VCaP (cell line): Measurements from ENCODE around the gene TTC28.

Experiments
- H3K27ac ChIP-seq: fragments of 450-650 bp; 2 replicates; pipeline ENCODE4 v1.5.1; 2017
- TF ChIP-seq, protein P1 (sequence below): fragments of 450-650 bp; conservative IDR thresholded peaks from 2 replicates; pipeline ENCODE4 v1.5.1; 2017; ENCODE audit warnings: mild to moderate bottlenecking, moderate library complexity

TTC28 gene

GRCh38 chr22:28232204-28232603 is 447.4 kb downstream of the TTC28 start:
- no peak overlapping the region for H3K27ac ChIP-seq
- TF ChIP-seq, protein P1, sequence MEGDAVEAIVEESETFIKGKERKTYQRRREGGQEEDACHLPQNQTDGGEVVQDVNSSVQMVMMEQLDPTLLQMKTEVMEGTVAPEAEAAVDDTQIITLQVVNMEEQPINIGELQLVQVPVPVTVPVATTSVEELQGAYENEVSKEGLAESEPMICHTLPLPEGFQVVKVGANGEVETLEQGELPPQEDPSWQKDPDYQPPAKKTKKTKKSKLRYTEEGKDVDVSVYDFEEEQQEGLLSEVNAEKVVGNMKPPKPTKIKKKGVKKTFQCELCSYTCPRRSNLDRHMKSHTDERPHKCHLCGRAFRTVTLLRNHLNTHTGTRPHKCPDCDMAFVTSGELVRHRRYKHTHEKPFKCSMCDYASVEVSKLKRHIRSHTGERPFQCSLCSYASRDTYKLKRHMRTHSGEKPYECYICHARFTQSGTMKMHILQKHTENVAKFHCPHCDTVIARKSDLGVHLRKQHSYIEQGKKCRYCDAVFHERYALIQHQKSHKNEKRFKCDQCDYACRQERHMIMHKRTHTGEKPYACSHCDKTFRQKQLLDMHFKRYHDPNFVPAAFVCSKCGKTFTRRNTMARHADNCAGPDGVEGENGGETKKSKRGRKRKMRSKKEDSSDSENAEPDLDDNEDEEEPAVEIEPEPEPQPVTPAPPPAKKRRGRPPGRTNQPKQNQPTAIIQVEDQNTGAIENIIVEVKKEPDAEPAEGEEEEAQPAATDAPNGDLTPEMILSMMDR, result no peak

GRCh38 chr22:28231441-28231840 is 448.2 kb downstream of the TTC28 start:
- H3K27ac ChIP-seq, result no peak overlapping the region
- TF ChIP-seq, protein P1, result no peak

- no peak overlapping the region for H3K27ac ChIP-seq
- TF ChIP-seq, protein P1, result no peak
These were observed 449.0 kb downstream of the TTC28 start for GRCh38 chr22:28230671-28231070.

GRCh38 chr22:28229566-28230485 is 449.8 kb downstream of the TTC28 start:
- no peak overlapping the region for H3K27ac ChIP-seq
- TF ChIP-seq, protein P1, result no peak

GRCh38 chr22:28223826-28224225 is 455.8 kb downstream of the TTC28 start:
- TF ChIP-seq, protein P1, result no peak

GRCh38 chr22:28222976-28223745 is 456.5 kb downstream of the TTC28 start:
- TF ChIP-seq, protein P1, result no peak
- H3K27ac ChIP-seq, result peak overlapping the region; percentile 66; the same call in 1 of the 2 replicates

More at GRCh38 chr22:28223826-28224225, 455.8 kb downstream of the TTC28 start:
- no peak overlapping the region for H3K27ac ChIP-seq

- H3K27ac ChIP-seq, result peak overlapping the region; percentile 66
- TF ChIP-seq, protein P1, result no peak
These were observed 457.1 kb downstream of the TTC28 start for GRCh38 chr22:28222571-28222970.
